ENCODE results near the gene PLIN5.
A peak's percentile ranks its signal among the peaks of the same experiment; 100 is the strongest.
"Not testable (repeated sequence)": the region's sequence is repeated elsewhere in the genome, so short reads cannot be mapped to it uniquely, and the experiment has no call there.

The PLIN5 gene

DNA sequence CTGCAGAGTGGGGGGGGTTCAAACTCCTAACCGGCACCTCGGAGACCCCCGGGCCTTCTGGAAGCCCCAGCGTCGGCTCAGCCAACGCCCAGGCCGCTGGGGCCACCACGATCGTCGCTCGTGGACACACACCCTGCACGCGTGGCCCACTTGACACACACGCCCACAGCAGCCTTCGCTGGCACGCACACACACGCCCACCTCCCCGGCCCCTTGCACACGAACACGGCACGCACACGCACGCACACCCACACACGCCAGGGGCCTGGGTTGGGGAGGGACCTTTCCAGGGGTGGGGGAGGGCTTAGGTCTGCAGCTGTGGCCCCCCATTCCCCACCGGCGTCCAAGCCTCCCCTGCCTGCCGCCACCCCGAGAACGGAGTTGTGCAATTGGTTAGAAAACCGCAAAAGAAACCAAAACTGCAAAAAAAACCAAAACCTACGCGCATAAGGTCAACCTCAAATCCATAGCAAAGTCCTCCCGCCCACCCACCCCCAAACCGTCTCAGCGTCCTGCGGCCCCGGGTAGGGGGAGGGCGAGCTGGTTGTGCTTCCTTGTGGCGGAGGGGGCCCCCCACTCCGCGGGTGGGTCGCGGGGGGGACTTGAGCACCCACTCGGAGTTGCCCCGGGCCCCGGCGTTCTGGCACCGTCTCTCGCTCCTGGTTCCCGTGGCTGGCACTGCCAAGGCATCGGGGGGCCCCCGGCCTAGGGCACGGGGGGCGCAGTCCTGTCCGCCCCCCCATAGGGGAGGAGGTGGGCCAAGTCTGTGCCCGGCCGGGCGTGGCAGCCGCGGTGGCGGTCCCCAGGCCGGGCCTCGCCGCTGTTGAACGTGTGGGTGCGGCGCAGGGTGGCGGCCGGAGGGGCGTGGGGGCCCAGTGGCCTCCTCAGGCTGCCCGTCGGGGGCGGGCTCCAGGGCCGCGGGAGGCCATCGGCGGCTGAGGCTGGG is 8.1 kb upstream of the PLIN5 start:
- DNase-seq, result no peak

- DNase-seq, result not testable (repeated sequence)
Measured at GRCh38 chr19:4541806-4542145, 6.8 kb upstream of the PLIN5 start.

DNA sequence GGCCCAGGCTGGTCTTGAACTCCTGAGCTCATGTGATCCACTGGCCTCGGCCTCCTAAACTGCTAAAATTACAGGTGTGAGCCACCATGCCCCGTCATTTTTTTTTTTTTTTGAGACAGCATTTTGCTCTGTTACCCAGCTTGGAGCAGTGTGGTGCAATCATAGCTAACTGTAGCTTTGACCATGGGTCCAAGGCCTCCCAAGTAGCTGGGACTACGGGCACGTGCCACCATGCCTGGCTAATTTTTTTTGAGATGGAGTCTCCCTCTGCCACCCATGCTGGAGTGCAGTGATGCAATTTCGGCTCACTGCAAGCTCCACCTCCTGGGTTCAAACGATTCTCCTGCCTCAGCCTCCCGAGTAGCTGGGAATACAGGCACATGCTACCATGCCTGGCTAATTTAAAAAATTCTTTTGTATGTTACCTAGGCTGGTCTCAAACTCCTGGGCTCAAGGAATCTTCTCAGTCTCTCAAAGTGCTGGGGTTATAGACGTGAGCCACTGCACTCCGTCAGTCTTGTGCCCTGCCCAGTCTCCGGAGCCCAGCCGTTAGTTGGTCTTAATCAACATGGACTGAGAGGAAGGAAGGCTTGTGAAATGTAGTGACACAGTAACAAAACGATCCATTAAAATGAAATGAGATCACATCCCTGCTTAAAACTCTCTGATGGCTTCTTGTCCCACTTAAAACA is 6.2 kb upstream of the PLIN5 start:
- DNase-seq, result no peak

- no peak for DNase-seq
Measured at GRCh38 chr19:4539693-4540581, 4.9 kb upstream of the PLIN5 start, which contains the start of gene LRG1. Gene LRG1 (minus strand): TSS chr19:4540036. CDS start chr19:4540013, 23 bp downstream.

GRCh38 chr19:4539169-4539692 is 4.2 kb upstream of the PLIN5 start:
- DNase-seq, result no peak

GRCh38 chr19:4538601-4538954 is 3.6 kb upstream of the PLIN5 start:
- no peak for DNase-seq

GRCh38 chr19:4537953-4538600 is 3.1 kb upstream of the PLIN5 start:
- no peak for DNase-seq

GRCh38 chr19:4536798-4537197 is 1.8 kb upstream of the PLIN5 start:
- DNase-seq, result no peak

GRCh38 chr19:4533835-4534424 is 1.1 kb downstream of the PLIN5 start:
- DNase-seq, result no peak

GRCh38 chr19:4533334-4533733 is 1.7 kb downstream of the PLIN5 start:
- DNase-seq, result no peak

DNA sequence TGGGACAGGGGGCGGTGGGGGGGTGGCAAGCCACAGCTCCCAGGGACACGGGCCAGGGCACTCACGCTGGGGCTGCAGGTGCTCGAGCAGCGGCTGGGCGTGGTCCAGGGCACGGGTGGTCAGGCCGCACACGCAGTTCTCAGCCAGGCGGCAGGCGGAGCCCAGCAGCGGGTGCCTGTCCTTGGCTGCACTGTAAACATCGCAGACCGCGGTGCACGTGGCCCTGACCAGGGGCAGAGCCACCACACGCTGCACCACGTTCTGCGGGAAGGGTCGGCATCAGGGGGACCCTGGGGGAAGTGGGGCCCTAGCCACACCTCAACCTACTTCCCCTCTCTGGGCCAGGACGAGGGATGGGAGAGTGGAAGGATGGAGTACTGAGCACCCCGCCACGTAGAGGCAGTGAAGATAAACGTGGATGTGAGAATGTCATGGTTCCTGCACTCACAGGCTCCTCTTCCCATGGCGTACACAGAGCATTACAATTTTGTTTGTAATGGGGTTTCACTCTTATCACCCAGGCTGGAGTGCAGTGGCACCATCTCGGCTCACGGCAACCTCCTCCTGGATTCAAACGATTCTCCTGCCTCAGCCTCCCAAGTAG is 3.4 kb downstream of the PLIN5 start:
- DNase-seq, result no peak

- DNase-seq, result no peak
Measured at GRCh38 chr19:4529924-4530522, 5.0 kb downstream of the PLIN5 start.

DNA sequence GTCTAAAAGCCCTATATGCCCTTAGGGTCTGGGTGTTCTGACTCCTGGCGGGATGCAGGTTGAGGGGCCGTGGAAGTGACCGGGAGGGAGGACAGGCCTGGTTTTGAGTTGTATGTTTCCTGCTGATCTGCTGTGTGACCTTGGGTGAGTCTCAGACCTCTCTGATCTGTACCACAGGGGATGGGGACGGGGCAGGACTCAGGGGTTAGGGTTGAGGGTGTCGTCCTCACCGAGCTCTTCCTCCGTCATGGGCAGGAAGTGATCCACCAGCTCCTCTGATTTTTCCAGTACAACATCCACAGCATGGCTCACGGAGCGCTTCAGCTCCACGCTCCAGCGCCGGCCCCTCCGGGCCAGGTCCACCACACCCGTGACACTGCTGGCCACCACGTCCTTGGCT is 6.2 kb downstream of the PLIN5 start:
- DNase-seq, result no peak

GRCh38 chr19:4527377-4527776 is 7.6 kb downstream of the PLIN5 start:
- DNase-seq, result not testable (repeated sequence)

DNA sequence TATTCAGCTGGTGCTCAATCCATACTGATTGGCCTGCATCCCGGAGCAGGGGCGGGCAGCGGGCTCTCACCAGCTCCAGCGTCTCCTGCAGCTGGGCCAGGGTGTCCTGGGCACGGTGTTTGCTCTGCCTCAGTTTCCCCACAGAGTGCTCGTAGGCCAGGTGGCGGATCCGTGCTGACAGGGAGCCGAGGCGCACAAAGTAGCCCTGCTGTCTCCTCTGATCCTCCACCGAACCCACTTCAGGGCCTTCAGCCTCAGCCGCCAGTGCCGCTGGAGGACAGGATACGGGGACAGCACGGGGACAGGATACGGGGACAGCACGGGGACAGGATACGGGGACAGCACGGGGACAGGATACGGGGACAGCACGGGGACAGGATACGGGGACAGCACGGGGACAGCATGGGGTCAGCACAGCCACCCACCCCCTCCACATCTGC is 9.4 kb downstream of the PLIN5 start:
- no peak for DNase-seq

- DNase-seq, result peak; percentile 17 to 71
Measured at GRCh38 chr19:4524808-4525562, 10.0 kb downstream of the PLIN5 start.

DNA sequence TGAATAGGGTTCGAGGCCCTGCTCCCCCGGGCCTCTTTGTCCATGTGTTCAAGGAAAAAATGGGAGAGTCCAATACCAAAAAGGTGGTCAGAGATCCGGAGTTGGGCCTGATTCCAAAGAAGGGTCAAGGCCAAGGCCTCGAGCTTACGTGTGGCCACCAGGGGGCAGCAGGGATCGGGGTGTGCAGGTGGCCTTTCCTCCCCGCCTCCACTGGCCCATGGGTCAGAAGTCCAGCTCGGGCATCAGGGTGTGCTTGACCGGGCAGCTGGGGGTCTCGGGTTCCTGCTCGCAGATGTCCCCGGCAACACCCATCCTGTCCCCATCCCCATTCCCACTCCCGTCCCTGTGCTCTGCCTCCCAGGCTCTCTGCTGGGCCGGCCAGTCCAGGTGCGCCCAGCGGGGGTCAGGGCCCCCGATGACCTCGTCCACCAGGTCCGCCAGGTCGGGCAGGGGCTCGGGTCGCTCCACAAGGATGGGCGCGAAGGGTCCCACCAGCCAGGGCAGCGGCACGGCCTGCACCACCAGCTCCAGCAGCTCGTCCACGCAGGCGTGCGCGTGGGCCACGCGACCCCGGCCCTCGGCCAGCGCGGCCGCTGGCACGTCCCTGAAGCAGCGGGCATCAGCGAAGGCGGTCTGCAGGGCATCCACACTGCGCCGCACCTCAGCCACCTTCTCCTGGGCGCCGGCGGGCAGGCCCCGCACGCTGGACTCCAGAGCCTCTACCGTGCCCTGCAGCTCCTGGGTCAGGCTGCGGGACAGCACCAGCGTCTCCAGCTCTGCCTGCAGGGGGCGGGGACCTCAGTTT is 11.5 kb downstream of the PLIN5 start:
- no peak for DNase-seq

GRCh38 chr19:4522291-4523002 is 12.6 kb downstream of the PLIN5 start:
- no peak for DNase-seq

DNA sequence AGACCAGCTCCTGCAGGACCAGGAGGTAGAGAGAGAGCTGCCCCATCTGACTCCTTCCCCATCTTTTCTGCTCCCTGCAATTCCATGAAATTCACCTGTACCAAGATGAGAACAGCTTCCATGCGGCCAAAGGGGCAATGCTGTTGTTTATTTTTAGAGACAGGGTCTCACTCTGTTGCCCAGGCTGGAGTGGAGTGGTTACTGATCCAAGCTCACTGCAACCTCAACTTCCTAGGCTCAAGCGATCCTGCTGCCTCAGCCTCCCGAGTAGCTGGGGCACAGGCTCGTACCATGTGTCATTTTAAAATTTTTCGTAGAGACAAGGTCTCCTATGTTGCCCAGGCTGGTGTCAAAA is 13.2 kb downstream of the PLIN5 start:
- DNase-seq, result no peak

All from NCI-H446 (cell line).